IMR-90 (cell line): ENCODE data around the gene CELSR2. TPM values are rescaled to one million over a fixed set of nuclear protein-coding genes. Genes with fewer than 3 reads are reported as not detected.

Experiments
- ATAC-seq: fragments of 200-7000 bp; cut with Tn5 transposase; 2 replicates; pipeline ENCODE4 v1.9.1; 2020; ENCODE audit warnings: low read depth, mild to moderate bottlenecking, moderate library complexity
- BruUV-seq: library from RNA; stranded (reverse); fragments of 400-500 nt; replicated peaks from 2 replicates; lab custom pipeline; 2021; lab: Mats Ljungman, UMichigan
- CTCF ChIA-PET: fragments of 300-600 bp; formaldehyde crosslinking; extraction: SDS; loops from one replicate; lab custom pipeline; 2021; ENCODE audit warnings: antibody characterized with exemption; lab: Yijun Ruan, JAX
- POLR2A ChIA-PET: fragments of 300-600 bp; sonication (Branson Sonifier 250); formaldehyde crosslinking; loops from one replicate; lab custom pipeline; 2022; ENCODE audit warnings: antibody characterized with exemption; ENCODE audit not compliant: unreplicated experiment; lab: Charles Lee
- DNase-seq: peaks from one replicate; pipeline ENCODE4 v3.0.0; 2013
- H2AFZ ChIP-seq: replicated peaks from 2 replicates; pipeline ENCODE3; 2013; ENCODE audit warnings: low read length, mild to moderate bottlenecking; ENCODE audit not compliant: poor library complexity
- H2AK5ac ChIP-seq: 2 replicates; pipeline ENCODE4 v1.6.1; 2013; ENCODE audit warnings: low read depth, low read length, inconsistent platforms
- H2AK9ac ChIP-seq: replicated peaks from 2 replicates; pipeline ENCODE3; 2013; ENCODE audit warnings: mild to moderate bottlenecking, low read depth, low read length, moderate library complexity; ENCODE audit not compliant: poor library complexity
- H2BK120ac ChIP-seq: 2 replicates; pipeline ENCODE4 v1.6.1; 2013; ENCODE audit warnings: low read depth, low read length, inconsistent platforms
- H2BK15ac ChIP-seq: 3 replicates; pipeline ENCODE4 v1.6.1; 2013; ENCODE audit warnings: low read depth, low read length, inconsistent platforms
- H2BK20ac ChIP-seq: 2 replicates; pipeline ENCODE4 v1.6.1; 2013; ENCODE audit warnings: low read depth, mild to moderate bottlenecking, inconsistent platforms, low read length, moderate library complexity
- H2BK5ac ChIP-seq: 2 replicates; pipeline ENCODE4 v1.6.1; 2013; ENCODE audit warnings: mild to moderate bottlenecking, low read depth, low read length, inconsistent platforms; ENCODE audit not compliant: poor library complexity, severe bottlenecking
- H3K14ac ChIP-seq: replicated peaks from 2 replicates; pipeline ENCODE4 v1.6.1; 2013; ENCODE audit warnings: low read depth, low read length, inconsistent platforms
- H3K18ac ChIP-seq: 2 replicates; pipeline ENCODE4 v1.6.1; 2013; ENCODE audit warnings: low read depth, low read length, control low read depth
- H3K23ac ChIP-seq: 2 replicates; pipeline ENCODE4 v1.6.1; 2013; ENCODE audit warnings: low read depth, low read length, inconsistent platforms
- H3K27ac ChIP-seq: 2 replicates; pipeline ENCODE4 v1.5.1; 2013; ENCODE audit warnings: mild to moderate bottlenecking, control low read depth, low read length; ENCODE audit not compliant: insufficient read depth
- H3K27me3 ChIP-seq: 2 replicates; pipeline ENCODE4 v1.6.1; 2013; ENCODE audit warnings: low read length; ENCODE audit not compliant: control insufficient read depth, insufficient read depth
- H3K36me3 ChIP-seq: 2 replicates; pipeline ENCODE4 v1.6.1; 2013; ENCODE audit warnings: low read length, mixed read lengths; ENCODE audit not compliant: control insufficient read depth, insufficient read depth
- H3K4ac ChIP-seq: 2 replicates; pipeline ENCODE4 v1.6.1; 2013; ENCODE audit warnings: low read depth, low read length, inconsistent platforms
- H3K4me1 ChIP-seq: 2 replicates; pipeline ENCODE4 v1.6.1; 2013; ENCODE audit warnings: low read length, mixed read lengths; ENCODE audit not compliant: control insufficient read depth, insufficient read depth
- H3K4me2 ChIP-seq: 2 replicates; pipeline ENCODE4 v1.6.1; 2013; ENCODE audit warnings: low read depth, mild to moderate bottlenecking, control low read depth, low read length, moderate library complexity
- H3K4me3 ChIP-seq: 2 replicates; pipeline ENCODE4 v1.5.1; 2013; ENCODE audit warnings: low read depth, mild to moderate bottlenecking, control low read depth, low read length, moderate library complexity; ENCODE audit not compliant: insufficient read depth
- H3K56ac ChIP-seq: 2 replicates; pipeline ENCODE4 v1.6.1; 2013; ENCODE audit warnings: low read length, inconsistent platforms; ENCODE audit not compliant: insufficient read depth; ENCODE audit errors: extremely low read depth
- H3K79me1 ChIP-seq, 2 experiments: 2 replicates each; pipeline ENCODE4 v1.6.1; 2013; ENCODE audit warnings: low read length in 2 of 2, inconsistent platforms in 1 of 2, low read depth in 1 of 2
- H3K9ac ChIP-seq: 2 replicates; pipeline ENCODE4 v1.6.1; 2013; ENCODE audit warnings: low read depth, low read length, control low read depth
- H3K9me1 ChIP-seq: 2 replicates; pipeline ENCODE4 v1.6.1; 2013; ENCODE audit warnings: low read length, inconsistent platforms; ENCODE audit not compliant: insufficient read depth
- H3K9me3 ChIP-seq: 2 replicates; pipeline ENCODE4 v1.6.1; 2013; ENCODE audit warnings: low read length; ENCODE audit not compliant: control insufficient read depth, insufficient read depth
- H4K20me1 ChIP-seq: 2 replicates; pipeline ENCODE4 v1.6.1; 2013; ENCODE audit warnings: low read length, inconsistent platforms; ENCODE audit not compliant: insufficient read depth
- H4K5ac ChIP-seq: 2 replicates; pipeline ENCODE4 v1.6.1; 2013; ENCODE audit warnings: mild to moderate bottlenecking, low read depth, low read length, control low read depth
- H4K8ac ChIP-seq, 2 experiments: 2 replicates each; pipeline ENCODE4 v1.6.1; 2013; ENCODE audit warnings: low read depth in 2 of 2, low read length in 2 of 2, control low read depth in 1 of 2, inconsistent platforms in 1 of 2
- H4K91ac ChIP-seq: 2 replicates; pipeline ENCODE4 v1.6.1; 2013; ENCODE audit warnings: low read depth, low read length, inconsistent platforms; ENCODE audit not compliant: insufficient read depth
- RFX5 ChIP-seq: IDR thresholded peaks from 2 replicates; pipeline ENCODE4 v1.8.0; 2012; ENCODE audit warnings: low read depth, mild to moderate bottlenecking, low read length, moderate library complexity
- WGBS, 2 experiments: methylation state at CpG; one replicate each; pipeline versions ENCODE4 v1.1.5 to v1.1.7; 2013; ENCODE audit warnings: missing lambda C conversion rate in 2 of 2; ENCODE audit not compliant: insufficient read length in 1 of 2; ENCODE audit errors: extremely low coverage in 2 of 2; 5-methylcytosine and 5-hydroxymethylcytosine counted together
- dilution Hi-C: fragments of 300-500 bp; cut with HindIII; formaldehyde crosslinking; loops from one replicate; pipeline ENCODE4 v1.14.3; 2018; ENCODE audit warnings: low sequenced_read_pairs; ENCODE audit not compliant: unreplicated experiment
- in situ Hi-C: fragments of 300-500 bp; cut with MboI; formaldehyde crosslinking; loops from 3 replicates; pipeline ENCODE4 v1.14.3; 2019; ENCODE audit warnings: low sequenced_read_pairs, inconsistent platforms, mixed read lengths
- intact Hi-C: fragments of 100-400 bp; cut with micrococcal nuclease; formaldehyde crosslinking; loops from 2 replicates; pipeline ENCODE4 v1.10.0; 2022
- polyA plus RNA-seq, 3 experiments: library from polyadenylated mRNA; depleted of rRNA; stranded (reverse); fragments of >200 nt; gene quantifications; 2 replicates each; pipeline ENCODE4 v1.2.3, GENCODE V29; 2012; ENCODE audit warnings: low replicate concordance in 1 of 3
- total RNA-seq: library from RNA; depleted of rRNA; stranded (reverse); fragments of >200 nt; gene quantifications from 2 replicates; pipeline ENCODE4 v1.2.3, GENCODE V29; 2012
- TF ChIP-seq, protein P1 (sequence below): fragments of 150-350 bp; IDR thresholded peaks from 2 replicates; pipeline ENCODE4 v1.6.1; 2016; ENCODE audit warnings: low read depth, mild to moderate bottlenecking, low read length, moderate library complexity, borderline replicate concordance
- TF ChIP-seq, protein P2 (sequence below): fragments of 150-350 bp; IDR thresholded peaks from 2 replicates; pipeline ENCODE4 v1.6.1; 2017; ENCODE audit warnings: mild to moderate bottlenecking, antibody characterized with exemption, low read length, low read depth

CELSR2 gene
- total and polyA plus RNA-seq, 2 of the 4 experiments (the other 2 are of a cell fraction), result 1.3 to 5.3 TPM

DNA sequence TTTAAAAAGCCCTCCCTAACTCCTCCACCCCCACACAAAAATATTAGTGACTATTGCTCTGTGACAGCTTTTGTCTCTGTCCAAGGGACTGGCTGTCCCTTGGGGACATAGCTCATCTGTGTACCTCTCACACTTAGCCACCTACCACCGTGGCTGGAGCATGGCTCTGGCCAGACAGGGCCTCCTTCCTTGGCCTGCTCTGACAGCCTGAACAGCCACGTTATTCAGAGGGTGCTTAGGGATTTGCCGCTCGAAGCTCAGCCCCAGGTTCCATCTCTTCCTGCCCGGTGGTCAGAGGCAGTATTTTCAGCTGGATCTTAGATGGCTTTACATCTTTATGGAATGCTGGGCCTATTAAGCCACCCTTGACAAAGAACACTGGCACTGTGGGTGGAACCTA lies 6.1 kb upstream of the CELSR2 start:
- no peak overlapping the region for H3K56ac ChIP-seq
- in situ Hi-C loops (no loop called here), intact Hi-C loops (no loop called here), dilution Hi-C loops (no loop called here)
- peaks cover 15% of the 10 kb centered on the region for H4K20me1 ChIP-seq
- no peaks in the 10 kb centered on the region for H3K27me3 ChIP-seq
- no peaks in the 10 kb centered on the region for H3K9me3 ChIP-seq
- H4K91ac ChIP-seq, result no peak overlapping the region
- no peak overlapping the region for H3K9ac ChIP-seq
- peaks cover 0 to 14% of the 10 kb centered on the region in 2 experiments; a peak in 2 of 4 replicates for H3K79me1 ChIP-seq
- POLR2A ChIA-PET, result no interaction called here
- no peak overlapping the region for H3K18ac ChIP-seq
- no peak overlapping the region for H2AK5ac ChIP-seq
- H3K4me2 ChIP-seq, result no peak overlapping the region
- H3K9me1 ChIP-seq, result peaks cover 14% of the 10 kb centered on the region
- no peak overlapping the region for H2BK15ac ChIP-seq
- no peak overlapping the region for H2BK5ac ChIP-seq
- no CpG with 5 or more reads among the region's 5 CpGs for WGBS, 2 experiments
- no TSS peak for BruUV-seq
- H4K5ac ChIP-seq, result no peak overlapping the region
- H3K14ac ChIP-seq, result no peak overlapping the region
- no peak overlapping the region for H3K27ac ChIP-seq
- no peak overlapping the region for H2AFZ ChIP-seq
- DNase-seq (no peak), ATAC-seq (no peak)
- H2BK120ac ChIP-seq, result no peak overlapping the region
- H3K4me1 ChIP-seq, result peaks cover 11% of the 10 kb centered on the region
- no peak overlapping the region for H3K23ac ChIP-seq
- TF ChIP-seq, protein P1, sequence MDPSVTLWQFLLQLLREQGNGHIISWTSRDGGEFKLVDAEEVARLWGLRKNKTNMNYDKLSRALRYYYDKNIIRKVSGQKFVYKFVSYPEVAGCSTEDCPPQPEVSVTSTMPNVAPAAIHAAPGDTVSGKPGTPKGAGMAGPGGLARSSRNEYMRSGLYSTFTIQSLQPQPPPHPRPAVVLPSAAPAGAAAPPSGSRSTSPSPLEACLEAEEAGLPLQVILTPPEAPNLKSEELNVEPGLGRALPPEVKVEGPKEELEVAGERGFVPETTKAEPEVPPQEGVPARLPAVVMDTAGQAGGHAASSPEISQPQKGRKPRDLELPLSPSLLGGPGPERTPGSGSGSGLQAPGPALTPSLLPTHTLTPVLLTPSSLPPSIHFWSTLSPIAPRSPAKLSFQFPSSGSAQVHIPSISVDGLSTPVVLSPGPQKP, result no peak
- no peak for TF ChIP-seq RFX5
- TF ChIP-seq, protein P2, sequence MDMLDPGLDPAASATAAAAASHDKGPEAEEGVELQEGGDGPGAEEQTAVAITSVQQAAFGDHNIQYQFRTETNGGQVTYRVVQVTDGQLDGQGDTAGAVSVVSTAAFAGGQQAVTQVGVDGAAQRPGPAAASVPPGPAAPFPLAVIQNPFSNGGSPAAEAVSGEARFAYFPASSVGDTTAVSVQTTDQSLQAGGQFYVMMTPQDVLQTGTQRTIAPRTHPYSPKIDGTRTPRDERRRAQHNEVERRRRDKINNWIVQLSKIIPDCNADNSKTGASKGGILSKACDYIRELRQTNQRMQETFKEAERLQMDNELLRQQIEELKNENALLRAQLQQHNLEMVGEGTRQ, result no peak
- no peak overlapping the region for H2AK9ac ChIP-seq
- no peak overlapping the region for H2BK20ac ChIP-seq
- H3K36me3 ChIP-seq, result peaks cover 9% of the 10 kb centered on the region
- H3K4ac ChIP-seq, result no peak overlapping the region
- CTCF ChIA-PET, result interaction anchor here (0.7 to 0.8 kb wide), 2 partner anchors 19 to 155 kb away, joined by 3 to 7 read pairs; partner anchors contain the start of gene SORT1
- H3K4me3 ChIP-seq, result no peak overlapping the region
- no peak overlapping the region for H4K8ac ChIP-seq
